ENCODE data around the gene SDK2.

Gene SDK2

DNA sequence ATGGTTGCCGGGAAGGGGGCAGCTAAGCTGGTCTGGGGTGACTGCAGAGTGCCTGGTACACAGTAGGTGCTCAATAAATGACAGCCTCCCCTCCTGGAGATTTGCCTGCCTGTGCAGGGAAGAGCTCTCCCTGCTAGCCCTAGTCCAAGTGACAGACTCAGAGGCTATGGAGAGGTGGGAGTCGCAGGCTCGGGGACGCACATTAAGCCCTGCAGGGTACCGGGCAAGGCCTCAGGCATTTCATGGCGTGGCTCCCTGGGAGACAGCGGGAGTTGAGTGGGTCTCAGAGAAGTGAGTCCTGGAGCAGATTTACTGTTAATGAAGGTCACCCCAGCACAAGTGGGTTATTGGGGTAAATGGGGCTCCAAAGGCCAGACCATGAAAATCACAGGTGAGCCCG lies 200.2 kb downstream of the SDK2 start:
- no peak for DNase-seq

DNA sequence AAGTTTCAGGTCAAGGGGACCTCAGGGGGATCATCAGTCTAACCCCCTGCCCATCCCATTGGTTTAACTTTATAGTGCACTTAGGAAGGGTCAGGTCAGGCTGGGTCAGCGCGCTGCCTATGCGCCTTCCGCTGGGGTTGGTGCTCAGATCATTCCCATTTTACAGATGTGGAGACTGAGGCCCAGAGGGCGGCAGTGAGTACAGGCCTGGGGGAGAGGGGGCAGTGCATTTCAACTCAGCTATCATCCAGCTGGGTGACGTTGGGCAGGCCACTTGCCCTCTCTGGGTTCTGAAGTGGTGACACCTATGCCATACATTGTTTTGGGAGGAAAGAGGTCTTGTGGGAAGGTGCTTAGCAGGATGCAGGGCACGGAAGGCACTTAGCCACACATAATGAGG lies 204.6 kb downstream of the SDK2 start:
- no peak for DNase-seq

DNA sequence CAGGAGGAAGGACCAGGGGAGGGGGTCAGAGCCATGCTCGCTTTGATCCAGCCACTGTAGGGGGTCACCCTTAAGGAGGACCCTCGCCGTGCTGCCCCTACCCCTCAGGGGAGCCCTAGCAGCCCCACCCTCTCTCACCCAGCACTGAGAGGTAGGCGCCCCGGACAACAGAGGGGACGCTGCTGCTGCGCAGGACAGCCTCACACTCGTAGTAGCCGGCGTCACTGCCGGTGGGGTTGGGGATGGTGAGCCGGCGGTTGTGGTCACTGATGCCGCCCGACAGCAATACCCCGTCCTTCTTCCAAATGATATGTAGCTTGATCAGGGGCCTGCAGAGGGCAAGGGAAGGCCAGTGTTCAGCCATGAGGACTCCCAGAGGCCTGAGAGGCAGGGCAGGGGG lies 206.4 kb downstream of the SDK2 start:
- no peak for DNase-seq

DNA sequence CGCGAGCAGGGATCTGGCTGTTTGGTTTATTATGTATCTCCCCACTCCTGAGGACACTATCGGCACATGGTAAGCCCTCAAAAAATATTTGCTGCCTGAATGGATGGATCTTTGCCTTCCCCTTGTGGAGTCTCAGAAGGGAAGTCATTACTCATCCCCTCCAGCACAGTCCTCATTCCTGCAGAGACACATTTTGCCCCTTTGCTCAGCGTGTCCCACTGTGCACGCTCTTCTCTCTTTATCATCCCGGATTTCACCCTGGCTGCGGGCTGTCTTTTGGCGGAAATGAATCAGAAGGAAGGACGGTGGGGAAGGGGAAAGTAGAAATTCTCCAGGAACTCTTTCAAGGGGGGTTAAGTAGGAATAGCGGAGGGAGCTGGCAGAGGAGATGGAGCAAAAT lies 207.3 kb downstream of the SDK2 start:
- no peak for DNase-seq

DNA sequence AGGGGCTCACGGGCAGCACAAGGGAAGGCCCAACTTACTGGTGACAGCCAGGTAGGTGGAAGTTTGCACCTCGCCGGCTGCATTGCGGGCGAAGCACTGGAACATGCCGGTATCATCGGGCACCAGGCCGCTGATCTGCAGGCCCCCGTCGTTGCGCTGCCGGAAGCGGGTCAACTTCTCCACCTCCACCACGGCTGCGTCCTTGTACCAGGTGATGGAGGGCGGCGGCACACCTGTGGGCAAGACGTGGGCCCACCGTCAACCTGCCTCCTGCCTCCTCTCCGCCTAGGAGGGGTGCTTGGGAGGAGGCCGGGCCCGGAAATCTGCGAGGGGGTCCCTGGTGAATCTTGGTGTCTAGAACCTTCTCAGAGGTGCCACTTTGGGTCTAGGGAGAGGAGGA lies 208.8 kb downstream of the SDK2 start:
- DNase-seq, result no peak

DNA sequence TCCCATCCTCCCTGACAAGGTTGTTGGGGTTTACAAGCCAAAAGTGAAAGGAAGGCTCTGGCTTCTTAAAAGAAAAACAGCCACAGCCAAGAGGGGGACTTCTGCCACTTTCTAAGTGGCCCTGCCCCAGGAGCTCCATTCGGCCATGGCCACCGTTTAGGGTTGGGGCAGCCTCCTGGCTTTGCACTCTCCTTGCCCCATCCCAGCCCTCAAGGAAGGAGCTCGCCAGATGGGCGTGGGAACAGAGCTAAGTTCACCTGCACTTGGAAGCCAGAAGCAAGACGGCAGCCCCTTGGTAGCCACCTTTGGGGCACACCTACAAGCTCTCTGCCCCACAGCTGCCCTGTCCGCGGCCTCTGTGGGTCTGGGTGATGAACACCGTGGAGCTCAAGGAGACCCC lies 210.1 kb downstream of the SDK2 start:
- no peak for DNase-seq

DNA sequence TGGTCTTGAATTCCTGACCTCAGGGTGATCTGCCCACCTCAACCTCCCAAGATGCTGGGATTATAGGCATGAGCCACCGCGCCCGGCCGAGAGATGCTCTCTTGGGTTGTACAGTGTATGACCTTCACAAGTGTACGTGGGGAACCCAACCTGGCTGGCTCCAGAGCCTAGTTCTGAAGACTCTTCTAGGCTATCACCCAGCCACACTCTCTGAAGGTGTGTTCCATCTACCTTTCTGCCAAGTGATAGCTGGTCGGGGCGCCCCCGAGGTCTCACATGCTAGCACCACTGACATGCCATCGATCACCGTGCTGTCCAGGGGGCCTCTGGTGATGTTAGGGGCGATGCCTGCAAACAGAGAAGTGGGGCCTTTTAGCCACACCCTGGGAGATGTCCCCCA lies 210.7 kb downstream of the SDK2 start:
- DNase-seq, result no peak

DNA sequence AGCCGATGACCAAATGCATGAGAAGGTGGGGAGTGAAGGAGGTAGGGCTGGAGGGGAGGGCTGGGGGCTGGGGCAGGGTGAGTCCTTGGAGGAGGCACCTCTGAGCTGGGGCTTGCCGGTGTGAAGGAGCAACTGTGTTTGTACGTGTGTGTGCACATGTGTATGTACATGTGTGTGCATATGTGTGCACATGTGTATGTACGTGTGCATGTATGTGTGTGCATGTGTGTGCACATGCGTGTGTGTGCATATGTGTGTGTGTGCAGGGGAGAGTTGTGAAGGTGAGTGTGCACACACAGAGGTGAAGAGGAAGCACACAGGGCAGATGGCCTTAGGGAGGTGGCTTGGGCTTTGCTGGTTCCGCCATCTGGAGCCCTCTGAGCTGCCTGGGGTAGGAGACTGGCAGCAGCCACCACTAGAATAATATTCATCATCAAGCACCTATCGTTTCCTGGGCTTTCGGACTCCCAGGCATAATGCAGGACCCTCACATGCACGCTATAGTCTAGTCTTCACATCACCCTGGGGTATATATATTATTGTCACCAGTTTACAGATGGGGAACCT lies 211.5 kb downstream of the SDK2 start:
- DNase-seq, result no peak

DNA sequence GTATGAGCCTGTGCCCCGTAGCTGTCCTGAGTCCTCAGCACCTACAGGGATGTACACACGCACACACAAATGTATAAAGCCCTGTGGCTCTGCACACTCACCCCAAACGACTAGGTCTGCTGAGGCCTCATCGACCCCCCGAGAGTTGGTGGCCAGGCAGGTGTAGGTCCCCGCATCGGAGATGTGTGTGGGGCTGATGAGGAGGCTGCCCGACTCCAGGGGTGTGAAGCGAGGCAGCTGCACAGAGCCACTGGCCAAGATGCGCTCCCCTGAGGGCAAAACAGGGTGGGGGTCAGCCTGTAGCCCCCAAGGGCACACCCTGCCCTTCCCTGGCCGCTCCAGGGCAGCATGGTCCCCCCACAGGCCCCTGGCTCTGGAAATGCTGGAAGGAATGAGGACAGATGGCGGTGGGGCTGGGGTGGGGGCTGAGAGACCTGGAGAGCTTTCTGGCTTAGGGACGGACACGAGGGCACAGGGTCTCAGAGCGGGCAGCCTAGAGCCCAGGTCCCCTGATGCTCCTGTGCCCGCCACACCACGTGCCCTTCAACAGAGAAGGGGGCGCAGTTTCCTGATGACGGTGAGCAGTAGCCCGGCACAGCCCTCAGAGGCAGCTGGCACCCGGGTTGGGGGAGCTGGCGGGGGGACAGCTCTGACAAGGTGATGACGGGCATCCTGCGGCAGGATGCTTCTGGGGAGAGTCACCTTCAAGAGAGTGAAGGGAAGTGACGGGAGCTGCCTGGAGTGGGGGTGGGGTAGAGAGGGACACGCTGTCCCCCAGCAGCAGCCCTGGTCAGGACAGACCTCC lies 212.6 kb downstream of the SDK2 start:
- DNase-seq, result no peak

DNA sequence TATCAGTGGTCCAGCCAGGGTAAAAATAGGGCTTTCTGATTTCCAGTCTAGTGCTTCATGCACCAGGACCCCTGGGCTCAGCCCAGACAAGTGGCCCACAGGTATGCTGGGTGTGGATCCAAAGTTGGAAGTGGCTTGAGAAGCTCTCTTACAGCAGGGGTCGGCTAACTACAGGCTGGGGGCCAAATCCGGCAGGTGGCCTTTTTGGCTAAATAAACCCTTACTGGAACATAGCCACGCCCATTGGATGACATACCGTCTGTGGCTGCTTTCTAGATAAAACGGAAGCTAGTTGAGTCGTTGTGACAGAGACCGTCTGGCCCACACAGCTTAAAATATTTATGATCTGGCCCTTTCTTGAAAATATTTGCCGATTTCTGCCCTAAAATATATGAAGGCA lies 213.4 kb downstream of the SDK2 start:
- peak; percentile 75 for DNase-seq

DNA sequence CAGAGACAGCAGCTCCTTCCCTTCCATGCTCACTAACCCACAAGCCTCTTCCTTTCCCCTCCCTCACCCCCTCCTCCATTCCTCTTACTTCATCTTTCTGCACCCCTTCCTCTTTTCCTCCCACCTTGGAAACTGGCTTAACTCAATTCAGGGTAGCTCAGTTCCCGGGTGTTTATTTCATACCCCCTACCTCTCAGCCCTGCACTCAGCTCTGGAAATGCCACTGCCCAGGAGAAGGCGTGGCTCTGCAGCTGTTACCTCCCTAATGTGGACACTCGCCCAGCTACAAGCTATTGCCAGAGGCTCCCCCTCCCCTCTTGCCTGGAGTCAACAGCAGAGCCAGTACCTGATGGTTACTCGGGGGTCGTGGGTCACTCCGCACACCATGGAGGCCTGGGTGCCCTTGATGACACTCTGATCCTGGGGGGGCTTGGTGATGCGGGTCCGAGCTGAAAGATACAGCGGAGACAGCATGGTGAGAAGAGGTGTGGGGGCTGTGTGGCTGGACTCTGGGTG lies 214.0 kb downstream of the SDK2 start:
- no peak for DNase-seq

DNA sequence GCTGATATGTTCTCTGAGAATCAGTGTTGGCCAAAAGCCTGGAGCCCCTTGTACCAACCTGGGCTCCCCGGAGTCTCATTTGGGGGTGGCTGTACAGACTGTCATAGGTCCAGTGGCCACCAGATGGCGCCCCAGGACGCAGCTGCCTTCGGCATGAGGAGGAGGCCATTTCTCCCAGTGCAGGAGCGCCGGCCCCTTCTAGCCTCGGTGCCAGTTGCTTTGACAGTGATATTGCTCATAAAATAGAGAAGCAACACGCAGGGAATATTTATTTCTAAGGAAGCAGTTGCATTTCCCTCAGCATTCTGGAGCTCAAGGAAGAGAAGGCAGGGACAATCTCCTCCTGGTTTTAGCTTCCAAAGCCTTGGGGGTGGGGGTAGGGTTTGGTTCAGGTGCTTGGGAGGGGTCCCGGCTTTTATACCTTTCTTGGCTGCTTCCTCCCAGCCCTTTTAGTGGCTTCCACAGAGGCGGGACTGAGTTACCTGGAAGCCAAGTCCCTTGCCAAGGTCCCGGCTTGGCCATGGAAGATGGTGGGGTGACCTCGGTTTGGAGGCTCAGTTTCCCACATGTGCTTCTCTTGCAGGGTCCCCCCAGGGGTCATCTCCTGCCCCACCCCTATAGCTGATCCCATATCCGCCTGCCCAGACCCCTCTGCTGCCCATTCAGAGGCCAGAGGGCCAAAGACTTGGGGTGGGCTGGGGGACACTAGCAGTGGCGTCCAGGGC lies 214.6 kb downstream of the SDK2 start:
- DNase-seq, result peak; percentile 91

DNA sequence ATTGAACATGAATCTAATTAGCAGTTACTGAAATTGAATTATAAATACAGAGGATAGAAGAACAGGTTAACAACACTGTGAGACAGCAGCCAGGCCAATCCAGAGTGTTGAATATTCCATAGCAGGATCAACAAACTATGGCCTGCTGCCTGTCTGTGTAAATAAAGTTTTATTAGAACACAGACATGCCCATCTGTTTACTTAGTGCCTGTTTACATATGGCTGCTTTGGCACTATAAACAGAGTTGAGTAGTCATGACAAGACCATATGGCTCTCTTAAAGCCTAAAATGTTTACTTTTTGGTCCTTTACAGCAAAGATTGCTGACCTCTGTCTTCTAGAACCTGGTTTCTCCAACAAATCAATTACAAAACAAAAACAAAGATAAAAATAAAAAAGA lies 217.0 kb downstream of the SDK2 start:
- no peak for DNase-seq

DNA sequence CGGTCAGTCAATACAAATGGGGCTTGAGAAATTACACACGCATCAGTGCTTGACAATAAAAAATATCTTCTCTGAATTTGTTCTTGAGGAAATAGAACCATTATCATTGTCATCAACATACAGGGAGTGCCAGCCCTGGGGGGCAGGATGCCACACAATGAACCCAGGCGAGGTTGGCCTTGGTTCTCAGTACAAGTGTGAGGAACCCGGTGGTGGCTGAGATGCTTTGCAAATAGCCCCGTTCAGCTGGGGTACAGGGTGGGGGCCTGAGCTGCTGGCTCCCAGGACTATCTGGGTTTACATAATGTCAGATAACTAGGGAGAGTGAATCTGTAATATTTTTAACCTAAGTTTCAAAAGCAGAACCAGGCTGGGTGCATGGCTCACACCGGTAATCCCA lies 219.7 kb downstream of the SDK2 start:
- DNase-seq, result no peak

DNA sequence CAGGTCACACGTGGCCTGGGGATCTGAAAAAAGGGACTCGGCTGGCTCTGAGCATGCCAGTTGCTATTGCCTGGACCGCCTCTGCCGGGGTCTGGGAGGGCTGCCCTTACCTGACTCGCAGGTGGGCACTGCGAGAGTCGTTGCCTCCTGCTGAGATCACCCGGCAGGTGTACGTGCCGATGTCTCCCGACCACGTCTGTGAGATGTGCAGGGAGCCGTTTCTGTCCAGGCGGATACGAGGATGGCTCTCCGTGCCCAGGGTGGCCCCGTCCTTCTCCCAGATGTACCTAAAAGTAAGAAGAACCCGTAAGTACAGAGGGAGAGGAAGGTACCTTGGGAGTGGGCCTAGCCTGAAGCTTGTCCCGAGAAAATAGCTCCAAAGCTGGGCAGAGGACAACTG lies 220.4 kb downstream of the SDK2 start:
- DNase-seq, result no peak

DNA sequence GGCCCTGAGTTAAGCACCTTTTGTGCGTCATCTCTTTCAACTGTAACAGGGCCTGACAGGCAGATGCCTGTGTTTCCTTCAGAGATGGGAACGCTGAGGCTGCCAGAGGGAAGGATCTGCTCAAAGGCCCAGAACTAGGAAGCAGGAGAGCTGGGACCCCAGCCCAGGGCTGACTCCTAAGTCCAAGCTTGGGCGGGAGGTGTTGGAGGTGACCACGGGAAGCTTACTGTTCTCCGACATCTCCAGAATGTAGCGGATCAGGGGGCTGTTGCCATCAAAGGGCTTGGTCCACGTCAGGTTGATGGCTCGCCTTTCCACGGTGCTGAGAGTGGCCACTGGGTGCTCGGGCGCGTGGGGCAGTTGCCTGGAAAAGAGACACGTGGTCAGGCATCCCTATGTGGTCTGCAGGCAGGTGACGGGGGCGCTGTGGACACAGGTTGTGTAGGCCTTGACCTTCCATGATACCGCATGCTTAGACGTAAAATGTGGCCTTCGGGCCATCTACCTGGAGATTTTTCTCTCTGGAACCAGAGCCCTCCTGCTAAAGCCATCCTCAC lies 221.0 kb downstream of the SDK2 start:
- no peak for DNase-seq

DNA sequence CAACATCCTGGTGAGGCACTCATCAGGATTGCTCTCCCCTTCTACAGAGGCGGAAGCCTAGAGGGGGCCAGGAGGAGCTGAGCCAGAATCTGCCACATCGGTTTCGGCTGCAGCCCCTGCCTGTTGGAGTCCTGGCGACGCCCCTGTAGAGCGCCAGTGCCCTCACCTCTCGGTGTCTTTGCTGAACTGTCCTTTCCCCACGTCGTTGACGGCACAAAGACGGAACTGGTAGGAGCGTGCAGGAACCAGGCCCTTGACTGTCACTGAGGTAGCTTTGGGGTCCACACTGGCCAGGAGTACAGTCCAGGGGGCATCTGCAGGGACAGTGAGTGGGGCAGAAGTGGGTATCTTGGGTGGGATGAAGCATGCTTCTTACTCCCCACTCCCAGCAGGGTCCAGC lies 222.1 kb downstream of the SDK2 start:
- DNase-seq, result no peak

DNA sequence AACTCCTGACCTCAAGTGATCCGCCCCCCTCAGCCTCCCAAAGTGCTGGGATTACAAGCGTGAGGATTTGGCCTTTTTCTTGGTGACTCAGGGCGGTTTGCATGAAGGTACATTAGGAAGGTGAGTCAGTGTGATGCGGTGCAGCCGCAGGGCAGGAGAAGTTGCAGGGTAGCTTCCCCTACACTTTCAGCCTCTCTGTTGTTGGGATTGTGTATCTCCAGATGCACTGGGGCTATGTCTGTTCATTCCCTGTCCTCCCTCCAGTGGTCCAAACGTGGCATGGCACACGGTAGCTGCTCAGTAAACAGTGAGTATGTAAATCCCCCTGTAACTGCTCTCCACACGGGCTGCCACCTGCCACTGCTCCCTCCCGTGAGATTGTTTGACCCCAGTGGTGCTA lies 223.3 kb downstream of the SDK2 start:
- DNase-seq, result no peak

DNA sequence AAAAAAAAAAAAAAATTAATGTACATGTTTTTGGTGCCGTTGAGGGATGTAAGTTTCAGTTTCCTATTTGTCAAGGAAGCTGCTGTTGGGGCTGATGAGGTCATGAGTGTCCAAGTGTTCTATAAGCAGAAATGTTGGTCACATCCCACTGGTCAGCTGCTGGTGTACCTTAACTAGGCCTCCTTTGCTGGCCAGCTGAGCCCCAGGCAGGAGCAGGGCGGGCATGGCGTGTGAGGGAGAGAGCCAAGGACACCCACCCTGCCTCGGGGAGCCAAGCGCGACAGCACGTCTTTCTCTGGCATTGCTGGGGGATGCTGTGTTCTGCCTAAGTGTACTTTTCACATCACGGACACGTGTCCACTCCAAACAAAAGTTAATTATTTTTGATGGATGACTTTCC lies 224.4 kb downstream of the SDK2 start:
- DNase-seq, result peak; percentile 58

DNA sequence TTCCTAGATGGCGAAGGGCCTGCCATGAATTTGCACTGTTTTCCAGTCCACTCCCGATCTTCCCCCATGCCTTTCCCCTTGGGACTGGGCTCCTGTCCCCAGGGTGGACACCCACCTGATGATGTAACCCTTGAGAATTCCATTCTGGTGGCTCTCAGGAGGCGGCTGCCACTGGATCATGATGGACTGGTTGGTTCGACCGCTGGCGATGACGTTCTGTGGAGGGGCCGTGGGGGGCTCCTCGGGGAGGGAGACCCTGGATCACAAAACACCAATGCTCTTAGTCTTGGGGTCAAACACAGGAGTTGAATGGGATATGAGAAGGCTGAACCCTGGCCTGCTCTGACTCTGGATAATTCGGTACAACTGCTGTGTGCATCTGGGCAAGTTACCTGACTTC lies 225.2 kb downstream of the SDK2 start:
- DNase-seq, result no peak

DNA sequence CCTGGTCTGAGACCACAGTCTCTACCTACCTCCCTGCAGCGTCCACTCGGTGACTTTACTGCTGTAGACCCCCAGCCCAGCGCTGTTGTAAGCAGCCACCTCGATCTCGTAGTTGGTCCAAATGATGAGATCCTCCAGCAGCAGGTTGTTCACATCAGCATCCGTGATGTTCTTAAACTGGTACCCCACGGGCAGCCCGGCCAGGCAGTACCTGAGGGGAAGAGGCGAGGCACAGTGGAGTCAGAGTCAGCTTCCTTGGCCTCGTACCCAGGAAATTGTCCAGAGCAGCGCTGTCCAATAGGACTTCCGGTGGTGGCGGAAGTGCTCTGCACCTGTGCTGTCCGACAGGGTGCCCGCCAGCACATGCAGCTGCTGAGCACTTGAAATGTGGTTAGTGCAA lies 228.5 kb downstream of the SDK2 start:
- no peak for DNase-seq

DNA sequence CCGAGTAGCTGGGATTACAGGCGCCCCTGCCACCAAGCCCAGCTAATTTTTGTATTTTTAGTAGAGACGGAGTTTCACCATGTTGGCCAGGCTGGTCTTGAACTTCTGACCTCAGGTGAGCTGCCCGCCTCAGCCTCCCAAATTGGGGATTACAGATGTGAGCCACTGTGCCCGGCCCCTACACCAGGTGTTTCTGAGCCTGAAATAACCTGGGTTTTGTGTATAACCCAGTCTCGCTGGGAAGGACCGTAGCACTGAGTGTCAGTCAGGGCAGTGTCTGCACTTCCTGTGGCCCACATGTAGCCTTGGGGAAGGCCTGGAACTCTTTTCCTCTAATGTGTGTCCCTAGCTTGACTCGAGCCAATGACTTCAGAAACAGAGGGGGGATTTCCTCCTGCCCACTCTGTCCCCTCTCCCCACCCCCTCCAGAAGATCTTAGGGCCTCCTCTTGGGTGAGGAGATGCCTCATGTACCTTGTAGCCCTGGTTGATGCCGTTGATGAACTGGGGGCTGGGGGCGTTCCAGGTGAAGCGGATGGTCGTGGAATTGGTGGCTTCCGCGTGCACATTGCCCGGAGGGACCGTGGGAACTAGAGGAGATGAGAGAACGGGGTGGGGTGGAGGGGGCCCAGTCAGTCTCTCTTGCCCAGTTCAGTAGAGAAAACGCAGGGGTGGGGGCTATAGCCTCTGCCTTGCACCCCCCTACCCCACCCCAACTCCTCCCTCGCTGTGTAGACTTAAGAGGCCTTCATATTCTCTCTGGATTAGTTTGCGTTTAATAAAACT lies 229.9 kb downstream of the SDK2 start:
- no peak for DNase-seq

DNA sequence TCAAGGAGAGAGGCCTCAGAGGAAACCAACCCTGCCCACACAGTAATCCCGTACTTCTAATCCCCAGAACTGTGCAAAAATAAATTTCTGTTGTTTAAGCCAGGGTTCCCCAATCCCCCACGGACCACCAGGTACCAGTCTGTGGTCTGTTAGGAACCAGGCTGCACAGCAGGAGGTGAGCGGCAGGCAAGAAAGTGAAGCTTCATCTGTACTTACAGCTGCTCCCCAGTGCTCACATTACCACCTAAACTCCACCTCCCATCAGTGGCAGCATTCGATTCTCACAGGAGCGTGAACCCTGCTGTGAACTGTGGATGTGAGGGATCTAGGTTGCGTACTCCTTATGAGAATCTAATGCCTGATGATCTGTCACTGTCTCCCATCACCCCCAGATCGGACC lies 231.3 kb downstream of the SDK2 start:
- DNase-seq, result no peak

Data from suppressor macrophage treated with lipopolysaccharide for 4 hours (primary cell).